Left lung (tissue), 10 donors: ENCODE results near the gene LRRC3. TPM values are rescaled to one million over a fixed set of nuclear protein-coding genes. Genes with fewer than 3 reads are reported as not detected.

Source experiments
- ATAC-seq: fragments of 200-7000 bp; cut with Tn5 transposase; one replicate; pipeline ENCODE4 v1.9.1; 2020; ENCODE audit warnings: moderate library complexity
- DNase-seq, 4 donors: peaks; one replicate each; pipeline ENCODE4 v3.0.0-alpha.2; 2013 to 2020
- H3K27ac ChIP-seq, 2 donors: fragments of 200-600 bp; sonication (generic) in 1 of 2; one replicate each; pipeline versions ENCODE4 v1.5.0 to v1.8.0; 2020 to 2021
- H3K27me3 ChIP-seq, 2 donors: fragments of 200-600 bp; sonication (generic) in 1 of 2; one replicate each; pipeline versions ENCODE4 v1.5.0 to v1.8.0; 2020 to 2021
- H3K36me3 ChIP-seq, 2 donors: fragments of 200-600 bp; sonication (generic) in 1 of 2; one replicate each; pipeline versions ENCODE4 v1.5.0 to v1.8.0; 2020 to 2021
- H3K4me1 ChIP-seq, 2 donors: fragments of 200-600 bp; one replicate each; pipeline ENCODE4 v1.8.0; 2021
- H3K4me3 ChIP-seq, 2 donors: fragments of 200-600 bp; sonication (generic) in 1 of 2; one replicate each; pipeline versions ENCODE4 v1.5.0 to v1.8.0; 2020 to 2021; ENCODE audit warnings: mild to moderate bottlenecking in 1 of 2
- H3K9me3 ChIP-seq, 2 donors: fragments of 200-600 bp; sonication (generic) in 1 of 2; one replicate each; pipeline versions ENCODE4 v1.5.0 to v1.8.0; 2020 to 2021
- CTCF ChIP-seq, 2 donors: fragments of 200-600 bp; sonication (generic) in 1 of 2; IDR thresholded peaks; one replicate each; pipeline versions ENCODE4 v1.5.0 to v1.8.0; 2021; ENCODE audit warnings: antibody characterized with exemption in 2 of 2
- intact Hi-C, 2 donors: fragments of 100-400 bp; cut with DNase I; formaldehyde crosslinking; loops; one replicate each; pipeline versions ENCODE4 v1.11.2 to v1.14.2; 2022
- polyA plus RNA-seq, 6 donors: library from polyadenylated mRNA; unstranded; fragments of 120-200 nt; gene quantifications; one replicate each; pipeline ENCODE4 v1.2.1, GENCODE V29; 2013; ENCODE audit not compliant: insufficient read length in 6 of 6
- total RNA-seq, 2 donors: library from RNA; stranded (reverse); fragmentation: NEBNext Ultra II Directional; extraction: Animal tissue kit (Norgen Biotek cat#: 25700); gene quantifications; one replicate each; pipeline ENCODE4 v1.2.1, GENCODE V29; 2021
- donor health status: DM: no; HTN: yes; CAD: no.
- donor health status: DM: no; HTN: no; CAD: no.

Gene LRRC3
- total and polyA plus RNA-seq, 8 donors: 2.4 to 7.0 (median 6.0) TPM

GRCh38 chr21:44420416-44421205 lies 34.7 kb upstream of the LRRC3 start:
- no peak overlapping the region for H3K4me3 ChIP-seq
- peaks cover 0 to 22% of the 10 kb centered on the region in 2 donors for H3K27me3 ChIP-seq
- no peaks in the 10 kb centered on the region for H3K4me1 ChIP-seq
- H3K27ac ChIP-seq: no peak overlapping the region
- peaks cover 0 to 76% of the 10 kb centered on the region in 2 donors for H3K36me3 ChIP-seq
- intact Hi-C loops: no loop called here
- H3K9me3 ChIP-seq: no peaks in the 10 kb centered on the region
- no peak for TF ChIP-seq CTCF (IDR thresholded peaks at IDR 0.05)
- DNase-seq (peak in 2 of 4 donors; percentile 9 to 47), ATAC-seq (no peak)

- Histone ChIP-seq H3K4me1 (no peaks in the 10 kb centered on the region), H3K27ac (no peak overlapping the region), H3K4me3 (no peak overlapping the region), H3K27me3 (peaks cover 0 to 25% of the 10 kb centered on the region in 2 donors), H3K9me3 (no peaks in the 10 kb centered on the region), H3K36me3 (peaks cover 0 to 82% of the 10 kb centered on the region in 2 donors)
- ATAC-seq (no peak), DNase-seq (peak in 2 of 4 donors; percentile 21 to 41)
- intact Hi-C loops: no loop called here
- TF ChIP-seq CTCF (IDR thresholded peaks at IDR 0.05): no peak
These were observed 33.1 kb upstream of the LRRC3 start for GRCh38 chr21:44421901-44422840.

GRCh38 chr21:44423312-44423821 lies 31.9 kb upstream of the LRRC3 start:
- H3K36me3 ChIP-seq: peaks cover 0 to 82% of the 10 kb centered on the region in 2 donors
- H3K4me3 ChIP-seq: no peak overlapping the region
- DNase-seq (peak in 2 of 4 donors; percentile 19 to 66), ATAC-seq (no peak)
- H3K9me3 ChIP-seq: peaks cover 0 to 4% of the 10 kb centered on the region in 2 donors
- no peaks in the 10 kb centered on the region for H3K4me1 ChIP-seq
- intact Hi-C loops: no loop called here
- peaks cover 0 to 25% of the 10 kb centered on the region in 2 donors for H3K27me3 ChIP-seq
- no peak overlapping the region for H3K27ac ChIP-seq
- no peak for TF ChIP-seq CTCF (IDR thresholded peaks at IDR 0.05)

- intact Hi-C loops: no loop called here
- DNase-seq: peak in 2 of 4 donors; percentile 23 to 66
- Histone ChIP-seq H3K27ac (no peak overlapping the region), H3K27me3 (peaks cover 0 to 25% of the 10 kb centered on the region in 2 donors), H3K9me3 (peaks cover 0 to 5% of the 10 kb centered on the region in 2 donors), H3K36me3 (peaks cover 0 to 75% of the 10 kb centered on the region in 2 donors), H3K4me1 (no peaks in the 10 kb centered on the region), H3K4me3 (no peak overlapping the region)
- no peak for ATAC-seq
- TF ChIP-seq CTCF (IDR thresholded peaks at IDR 0.05): no peak
These were observed 31.2 kb upstream of the LRRC3 start for GRCh38 chr21:44423941-44424607.
